NCI-H510A (cell line): Measurements from ENCODE around the gene SIDT2.

Experiments used
- DNase-seq: peaks from one replicate; lab custom pipeline; 2025; lab: John Stamatoyannopoulos, UW

SIDT2 gene

DNA sequence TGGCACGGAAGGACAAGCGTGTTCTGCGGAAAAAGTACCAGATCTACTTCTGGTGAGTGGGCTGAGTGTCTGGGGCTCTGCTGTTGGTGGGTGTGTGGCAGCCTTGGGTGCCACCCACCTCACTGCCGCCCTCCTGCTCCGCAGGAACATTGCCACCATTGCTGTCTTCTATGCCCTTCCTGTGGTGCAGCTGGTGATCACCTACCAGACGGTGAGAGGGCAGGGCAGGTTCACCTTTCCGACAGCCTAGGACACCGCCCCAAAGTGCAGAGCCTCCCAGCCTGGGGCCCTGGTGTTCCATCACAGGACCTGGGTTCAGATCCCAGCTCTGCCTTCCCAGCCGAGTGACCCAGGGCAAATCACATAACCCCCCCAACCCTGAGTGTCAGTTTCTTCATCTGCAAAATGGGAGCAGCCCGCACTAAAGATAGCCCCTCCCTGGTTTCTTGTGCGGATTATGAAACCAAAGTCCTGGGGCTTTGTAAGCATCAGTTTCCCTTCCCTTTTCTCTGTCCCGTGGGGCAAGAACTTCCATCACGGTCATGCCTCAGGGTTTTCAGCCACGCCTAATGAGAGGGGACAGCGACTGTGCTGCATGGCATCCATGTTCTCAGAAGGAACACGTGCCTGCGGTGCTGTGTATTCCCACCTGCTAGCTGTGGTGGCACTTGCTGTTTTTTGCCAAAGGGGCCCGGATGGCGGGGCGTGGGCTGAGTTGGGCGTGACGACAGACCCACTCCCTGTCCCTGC is 10.8 kb downstream of the SIDT2 start:
- DNase-seq, result no peak

DNA sequence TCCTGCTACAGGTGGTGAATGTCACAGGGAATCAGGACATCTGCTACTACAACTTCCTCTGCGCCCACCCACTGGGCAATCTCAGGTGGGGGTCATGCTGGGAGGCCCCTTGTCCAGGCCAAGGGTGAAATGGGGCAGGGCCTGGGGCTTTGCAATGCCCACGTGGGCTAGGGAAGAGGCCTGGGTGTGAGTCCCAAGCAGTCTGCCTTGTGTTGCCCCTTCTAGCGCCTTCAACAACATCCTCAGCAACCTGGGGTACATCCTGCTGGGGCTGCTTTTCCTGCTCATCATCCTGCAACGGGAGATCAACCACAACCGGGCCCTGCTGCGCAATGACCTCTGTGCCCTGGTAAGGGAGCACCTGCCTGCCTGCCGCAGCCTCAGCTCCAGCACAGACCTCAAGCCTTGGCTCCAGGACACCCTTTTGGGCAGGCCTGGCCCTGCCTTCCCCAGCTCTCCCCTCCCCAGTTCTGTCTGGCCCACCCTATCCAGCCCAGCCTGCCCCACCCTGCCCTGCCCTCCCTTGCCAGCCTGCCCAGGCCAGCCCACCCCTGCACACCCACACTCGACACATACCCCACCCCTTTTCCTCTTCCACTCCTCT is 11.5 kb downstream of the SIDT2 start:
- no peak for DNase-seq

DNA sequence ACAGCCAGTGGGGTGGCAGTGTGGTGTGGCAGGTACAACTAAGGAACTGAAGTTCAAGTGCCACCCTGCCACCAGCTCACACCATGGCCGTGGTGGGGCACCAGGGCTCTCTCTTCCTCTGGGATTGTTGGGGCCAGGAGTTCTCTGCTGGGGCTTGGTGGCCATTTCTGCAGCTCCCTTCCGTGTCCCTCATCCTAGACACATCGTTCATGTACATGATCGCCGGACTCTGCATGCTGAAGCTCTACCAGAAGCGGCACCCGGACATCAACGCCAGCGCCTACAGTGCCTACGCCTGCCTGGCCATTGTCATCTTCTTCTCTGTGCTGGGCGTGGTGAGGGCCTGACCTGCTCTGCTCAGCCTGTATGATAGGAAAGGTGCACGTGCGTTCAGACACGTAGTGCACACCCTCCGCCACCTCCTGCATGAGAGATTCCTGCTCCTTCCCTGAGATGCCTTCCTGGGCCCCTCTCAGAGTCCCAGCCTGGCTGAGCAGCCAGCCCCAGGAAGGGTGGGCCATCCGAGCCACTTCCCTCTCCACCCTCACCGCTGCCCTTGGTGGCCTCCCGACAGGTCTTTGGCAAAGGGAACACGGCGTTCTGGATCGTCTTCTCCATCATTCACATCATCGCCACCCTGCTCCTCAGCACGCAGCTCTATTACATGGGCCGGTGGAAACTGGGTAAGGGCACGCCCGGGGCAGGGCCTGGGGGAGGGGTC is 13.3 kb downstream of the SIDT2 start:
- DNase-seq, result no peak

DNA sequence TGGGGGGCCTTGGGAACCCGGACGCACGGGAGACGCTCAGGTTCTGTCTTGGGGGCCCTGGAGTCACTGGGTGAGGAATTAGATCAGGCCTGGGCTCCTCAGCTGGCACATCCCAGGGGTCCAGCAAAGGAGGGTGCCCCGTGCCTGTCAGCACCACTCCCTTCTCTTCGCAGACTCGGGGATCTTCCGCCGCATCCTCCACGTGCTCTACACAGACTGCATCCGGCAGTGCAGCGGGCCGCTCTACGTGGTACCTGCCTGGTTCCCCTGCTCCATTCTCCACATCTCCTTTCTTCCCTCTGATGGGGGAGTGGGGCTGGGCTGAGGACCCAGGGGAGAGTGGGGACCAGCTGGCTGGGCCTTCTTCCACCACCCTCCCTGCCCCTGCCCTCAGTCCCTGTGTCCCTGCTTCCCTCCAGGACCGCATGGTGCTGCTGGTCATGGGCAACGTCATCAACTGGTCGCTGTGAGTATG is 13.9 kb downstream of the SIDT2 start:
- no peak for DNase-seq

- DNase-seq, result no peak
These were observed 14.8 kb downstream of the SIDT2 start for GRCh38 chr11:117193130-117194020.

GRCh38 chr11:117194267-117194666 is 15.7 kb downstream of the SIDT2 start:
- no peak for DNase-seq

- no peak for DNase-seq
These were observed 16.7 kb downstream of the SIDT2 start for GRCh38 chr11:117195258-117195657.

DNA sequence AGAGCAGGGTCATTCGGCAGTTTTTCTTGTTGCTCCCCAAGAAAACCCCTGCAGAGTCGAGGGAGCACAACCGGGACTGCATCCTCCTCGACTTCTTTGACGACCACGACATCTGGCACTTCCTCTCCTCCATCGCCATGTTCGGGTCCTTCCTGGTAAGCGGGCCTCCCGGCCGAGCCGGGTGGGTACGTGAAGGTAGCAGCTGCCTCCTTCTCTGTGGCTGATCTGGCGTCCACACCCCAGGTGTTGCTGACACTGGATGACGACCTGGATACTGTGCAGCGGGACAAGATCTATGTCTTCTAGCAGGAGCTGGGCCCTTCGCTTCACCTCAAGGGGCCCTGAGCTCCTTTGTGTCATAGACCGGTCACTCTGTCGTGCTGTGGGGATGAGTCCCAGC is 17.2 kb downstream of the SIDT2 start:
- DNase-seq, result no peak

GRCh38 chr11:117197006-117197405 is 18.5 kb downstream of the SIDT2 start:
- no peak for DNase-seq

DNA sequence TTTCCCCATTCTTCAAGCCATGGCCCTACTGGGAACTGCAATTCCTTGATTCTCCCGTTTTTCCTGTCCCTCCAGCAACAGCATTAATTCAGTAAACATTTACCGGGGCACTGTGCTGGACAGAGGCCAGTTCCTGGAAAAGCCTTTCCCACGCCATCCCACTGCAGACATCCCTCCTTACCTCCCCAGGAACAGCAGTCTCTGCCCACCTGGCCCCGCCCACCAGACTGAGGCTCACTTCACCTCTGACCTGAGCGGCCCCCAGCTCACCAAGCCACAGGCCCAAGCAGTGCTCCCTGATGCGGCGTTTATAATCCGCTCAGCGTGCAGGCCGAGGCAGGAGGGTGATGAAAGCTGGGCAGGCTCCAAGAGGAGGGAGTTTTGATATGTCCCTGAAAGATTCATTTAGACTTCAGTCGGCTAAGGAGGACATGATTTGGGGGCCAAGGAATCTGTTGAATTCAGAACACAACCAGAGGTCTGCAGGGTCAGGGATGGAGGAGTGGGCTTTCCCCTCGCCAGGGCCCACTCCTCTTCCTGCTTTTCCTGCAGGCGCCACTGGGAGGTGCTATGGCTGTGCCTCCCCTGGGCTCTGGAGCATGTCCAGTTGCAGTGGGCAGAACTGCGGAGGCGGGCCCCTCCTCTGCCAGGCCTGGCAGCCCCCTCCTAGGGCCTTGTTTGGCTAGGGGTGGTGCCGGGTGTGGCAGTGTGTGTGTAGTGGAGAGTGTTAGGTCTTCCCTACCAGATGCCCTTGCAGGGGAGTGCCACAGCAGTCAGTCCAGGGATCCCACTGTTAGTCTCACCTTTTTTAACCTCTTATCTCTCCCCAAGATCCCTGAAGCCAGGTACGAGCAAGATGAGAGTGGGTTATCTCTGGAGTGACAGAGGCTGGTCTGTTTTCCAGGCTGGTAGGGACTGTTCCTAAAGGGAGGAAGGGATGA is 19.2 kb downstream of the SIDT2 start:
- DNase-seq, result no peak

DNA sequence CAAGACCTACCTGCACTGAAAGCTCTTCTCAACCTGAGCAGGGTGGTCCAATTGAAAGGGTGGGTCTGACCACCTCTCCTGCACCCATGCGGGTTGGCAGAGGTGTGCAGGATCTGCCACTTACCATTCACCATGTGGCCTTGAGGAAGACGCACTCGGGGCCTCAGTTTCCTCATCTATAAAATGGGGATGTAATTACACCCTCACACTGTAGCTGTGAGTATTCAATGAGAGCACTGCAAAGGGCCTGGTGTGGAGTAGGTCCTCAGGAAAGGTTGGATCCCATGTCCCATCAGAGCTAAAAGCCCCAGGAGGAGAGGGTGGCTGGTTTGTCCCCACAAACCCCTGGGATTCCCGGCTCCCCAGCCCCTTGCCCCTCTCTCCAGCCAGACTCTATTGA is 20.1 kb downstream of the SIDT2 start:
- no peak for DNase-seq

- no peak for DNase-seq
These were observed 20.7 kb downstream of the SIDT2 start, which contains the start of gene TAGLN for GRCh38 chr11:117199053-117199915. TAGLN (plus strand) TSS chr11:117199370; CDS start chr11:117203014, 3,644 bp downstream.

DNA sequence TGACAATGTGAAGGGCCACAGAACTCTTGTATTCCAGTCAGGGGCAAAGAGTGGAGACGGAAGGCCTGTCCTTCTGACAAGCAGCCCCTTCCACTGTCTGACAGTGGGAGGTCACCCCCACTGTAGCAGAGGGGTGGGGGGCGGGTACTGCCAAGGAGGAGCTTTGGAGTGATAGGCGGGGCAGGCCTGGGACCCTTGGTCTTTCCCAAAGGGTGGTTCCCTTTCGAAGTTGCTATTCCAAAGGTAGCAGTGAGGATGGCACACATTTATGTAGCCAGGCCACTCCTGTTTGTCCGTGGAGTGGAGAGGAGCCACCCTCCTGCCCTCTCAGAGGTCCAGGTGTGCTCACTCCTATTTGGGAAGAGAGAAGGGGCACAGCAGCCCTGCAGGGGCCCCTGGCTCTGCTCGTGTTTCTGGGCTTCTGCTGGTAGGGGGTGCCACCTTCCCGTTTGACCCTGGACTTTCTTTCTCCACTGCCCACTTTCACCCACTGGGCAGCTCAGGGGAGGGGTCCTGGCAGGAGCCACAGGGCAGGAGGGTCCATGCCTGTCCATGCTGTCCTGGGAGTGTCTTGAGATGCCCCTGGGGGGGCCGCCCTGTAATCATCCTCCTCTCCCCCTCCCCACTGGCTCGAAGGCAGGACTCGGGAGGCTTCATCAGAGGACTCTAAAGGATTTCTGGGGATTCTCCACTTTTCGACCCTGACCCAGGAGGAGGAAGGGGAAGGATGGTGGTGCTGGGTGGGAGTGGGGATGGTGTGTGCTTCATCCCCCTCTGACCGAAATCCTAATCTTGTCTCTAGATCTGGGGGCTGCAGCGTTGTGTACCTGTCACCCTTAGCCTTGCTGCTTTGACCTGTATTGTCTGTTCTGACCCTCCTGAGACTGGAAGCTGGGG is 21.6 kb downstream of the SIDT2 start:
- no peak for DNase-seq

GRCh38 chr11:117200813-117201657 is 22.5 kb downstream of the SIDT2 start:
- no peak for DNase-seq

- DNase-seq, result no peak
These were observed 23.2 kb downstream of the SIDT2 start for GRCh38 chr11:117201658-117202305.

DNA sequence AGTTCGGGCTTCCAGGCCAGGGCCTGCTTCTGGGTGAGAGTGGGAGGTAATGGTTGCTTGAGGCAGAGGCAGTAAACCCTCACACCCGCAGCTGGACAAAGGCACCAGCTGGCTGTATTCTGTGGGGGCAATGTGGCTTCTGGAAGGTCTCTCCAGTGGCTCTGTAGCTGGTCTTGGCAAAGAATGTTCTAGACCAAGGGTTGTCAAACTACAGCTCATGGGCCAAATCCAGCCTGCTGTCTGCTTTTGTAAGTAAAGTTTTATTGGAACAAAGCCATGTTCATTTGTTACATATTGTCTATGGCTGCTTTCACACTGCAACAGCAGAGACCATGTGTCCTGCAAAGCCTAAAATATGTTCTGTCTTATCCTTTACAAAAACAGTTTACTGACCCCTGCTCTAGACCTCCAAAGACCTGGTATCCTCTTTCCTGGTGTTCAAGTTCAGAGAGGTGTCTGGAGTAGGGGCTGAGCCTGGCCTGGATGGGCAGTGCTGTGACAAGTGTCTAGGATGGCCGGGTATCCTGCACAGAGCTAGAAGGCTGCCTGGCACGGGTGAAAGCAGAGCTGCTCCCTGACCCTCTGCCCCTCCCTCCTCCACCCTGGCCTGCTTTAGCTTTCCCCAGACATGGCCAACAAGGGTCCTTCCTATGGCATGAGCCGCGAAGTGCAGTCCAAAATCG is 24.0 kb downstream of the SIDT2 start:
- DNase-seq, result no peak

DNA sequence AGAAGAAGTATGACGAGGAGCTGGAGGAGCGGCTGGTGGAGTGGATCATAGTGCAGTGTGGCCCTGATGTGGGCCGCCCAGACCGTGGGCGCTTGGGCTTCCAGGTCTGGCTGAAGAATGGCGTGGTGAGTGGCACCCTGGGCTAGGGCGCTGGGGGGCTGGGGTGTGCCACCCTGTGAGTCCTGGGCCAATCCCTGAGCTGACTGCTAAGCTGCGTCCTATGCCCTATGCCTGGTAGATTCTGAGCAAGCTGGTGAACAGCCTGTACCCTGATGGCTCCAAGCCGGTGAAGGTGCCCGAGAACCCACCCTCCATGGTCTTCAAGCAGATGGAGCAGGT is 24.5 kb downstream of the SIDT2 start:
- DNase-seq, result no peak
